C4-2B (cell line): Measurements from ENCODE around the gene KRTAP17-1.

ENCODE experiments used
- ZFX ChIP-seq: fragments of 450-650 bp; IDR thresholded peaks from 2 replicates; pipeline ENCODE4 v1.6.1; 2017
- TF ChIP-seq, protein P1 (sequence below): fragments of 450-650 bp; conservative IDR thresholded peaks from 2 replicates; pipeline ENCODE4 v1.5.1; 2017; ENCODE audit warnings: mild to moderate bottlenecking

GRCh38 chr17:41308918-41309359, 6.6 kb downstream of the KRTAP17-1 start, which contains the start of gene KRTAP16-1:
- TF ChIP-seq, protein P1, sequence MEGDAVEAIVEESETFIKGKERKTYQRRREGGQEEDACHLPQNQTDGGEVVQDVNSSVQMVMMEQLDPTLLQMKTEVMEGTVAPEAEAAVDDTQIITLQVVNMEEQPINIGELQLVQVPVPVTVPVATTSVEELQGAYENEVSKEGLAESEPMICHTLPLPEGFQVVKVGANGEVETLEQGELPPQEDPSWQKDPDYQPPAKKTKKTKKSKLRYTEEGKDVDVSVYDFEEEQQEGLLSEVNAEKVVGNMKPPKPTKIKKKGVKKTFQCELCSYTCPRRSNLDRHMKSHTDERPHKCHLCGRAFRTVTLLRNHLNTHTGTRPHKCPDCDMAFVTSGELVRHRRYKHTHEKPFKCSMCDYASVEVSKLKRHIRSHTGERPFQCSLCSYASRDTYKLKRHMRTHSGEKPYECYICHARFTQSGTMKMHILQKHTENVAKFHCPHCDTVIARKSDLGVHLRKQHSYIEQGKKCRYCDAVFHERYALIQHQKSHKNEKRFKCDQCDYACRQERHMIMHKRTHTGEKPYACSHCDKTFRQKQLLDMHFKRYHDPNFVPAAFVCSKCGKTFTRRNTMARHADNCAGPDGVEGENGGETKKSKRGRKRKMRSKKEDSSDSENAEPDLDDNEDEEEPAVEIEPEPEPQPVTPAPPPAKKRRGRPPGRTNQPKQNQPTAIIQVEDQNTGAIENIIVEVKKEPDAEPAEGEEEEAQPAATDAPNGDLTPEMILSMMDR, result no peak
- no peak for TF ChIP-seq ZFX
